WTC11 (cell line): ENCODE results near the gene HSP90AB1. TPM values are rescaled to one million over a fixed set of nuclear protein-coding genes. Genes with fewer than 3 reads are reported as not detected.

Source experiments
- AR ChIP-seq: fragments of 250-450 bp; sonication (Bioruptor Pico); IDR thresholded peaks from 2 replicates; pipeline ENCODE4 v1.9.0; 2021; ENCODE audit warnings: mild to moderate bottlenecking
- ARID4B ChIP-seq: sonication (generic); formaldehyde crosslinking; IDR thresholded peaks from 2 replicates; pipeline ENCODE4 v1.8.0; 2023; ENCODE audit warnings: missing genetic modification reagents, mild to moderate bottlenecking, borderline replicate concordance
- ELF4 ChIP-seq: sonication (generic); formaldehyde crosslinking; IDR thresholded peaks from 2 replicates; pipeline ENCODE4 v1.8.1; 2022; ENCODE audit warnings: low read depth, mild to moderate bottlenecking, moderate library complexity, missing genetic modification reagents
- ETV6 ChIP-seq: sonication (generic); formaldehyde crosslinking; IDR thresholded peaks from 2 replicates; pipeline ENCODE4 v1.8.1; 2022; ENCODE audit warnings: mild to moderate bottlenecking, missing genetic modification reagents
- GRHL2 ChIP-seq: fragments of 250-450 bp; sonication (Bioruptor Pico); IDR thresholded peaks from 2 replicates; pipeline ENCODE4 v1.8.0; 2022; ENCODE audit warnings: mild to moderate bottlenecking, moderate library complexity; ENCODE audit not compliant: insufficient replicate concordance, severe bottlenecking
- JUN ChIP-seq: sonication (generic); formaldehyde crosslinking; IDR thresholded peaks from 2 replicates; pipeline ENCODE4 v1.8.0; 2023; ENCODE audit warnings: mild to moderate bottlenecking, missing genetic modification reagents
- NFATC4 ChIP-seq: fragments of 250-450 bp; sonication (Bioruptor Pico); IDR thresholded peaks from 2 replicates; pipeline ENCODE4 v1.9.0; 2021; ENCODE audit warnings: mild to moderate bottlenecking
- PRDM15 ChIP-seq: sonication (generic); formaldehyde crosslinking; IDR thresholded peaks from 2 replicates; pipeline ENCODE4 v1.8.0; 2022; ENCODE audit warnings: missing genetic modification reagents
- RORB ChIP-seq: fragments of 250-450 bp; sonication (Bioruptor Pico); IDR thresholded peaks from 2 replicates; pipeline ENCODE4 v1.9.0; 2021; ENCODE audit warnings: mild to moderate bottlenecking
- SMAD4 ChIP-seq: sonication (generic); formaldehyde crosslinking; IDR thresholded peaks from 2 replicates; pipeline ENCODE4 v1.8.0; 2022; ENCODE audit warnings: mild to moderate bottlenecking, missing genetic modification reagents
- STAT6 ChIP-seq: sonication (generic); formaldehyde crosslinking; conservative IDR thresholded peaks from 2 replicates; pipeline ENCODE4 v1.8.1; 2023; ENCODE audit warnings: mild to moderate bottlenecking, low read depth, missing genetic modification reagents, moderate library complexity
- TEAD1 ChIP-seq: sonication (generic); formaldehyde crosslinking; IDR thresholded peaks from 2 replicates; pipeline ENCODE4 v1.8.0; 2022; ENCODE audit warnings: mild to moderate bottlenecking, missing genetic modification reagents
- TEAD4 ChIP-seq: sonication (generic); formaldehyde crosslinking; IDR thresholded peaks from 2 replicates; pipeline ENCODE4 v1.8.0; 2022; ENCODE audit warnings: mild to moderate bottlenecking, missing genetic modification reagents
- ZNF219 ChIP-seq: sonication (generic); formaldehyde crosslinking; IDR thresholded peaks from 2 replicates; pipeline ENCODE4 v1.8.0; 2023; ENCODE audit warnings: missing genetic modification reagents, mild to moderate bottlenecking, borderline replicate concordance
- ZNF232 ChIP-seq: sonication (generic); formaldehyde crosslinking; IDR thresholded peaks from 2 replicates; pipeline ENCODE4 v1.8.0; 2022; ENCODE audit warnings: mild to moderate bottlenecking, missing genetic modification reagents
- ZNF263 ChIP-seq: sonication (generic); formaldehyde crosslinking; IDR thresholded peaks from 2 replicates; pipeline ENCODE4 v1.8.1; 2022; ENCODE audit warnings: low read depth, mild to moderate bottlenecking, moderate library complexity, missing genetic modification reagents
- ZNF317 ChIP-seq: sonication (generic); formaldehyde crosslinking; IDR thresholded peaks from 2 replicates; pipeline ENCODE4 v1.8.1; 2023; ENCODE audit warnings: low read depth, mild to moderate bottlenecking, moderate library complexity, missing genetic modification reagents, borderline replicate concordance
- ZNF416 ChIP-seq: fragments of 250-450 bp; sonication (Bioruptor Pico); IDR thresholded peaks from 2 replicates; pipeline ENCODE4 v1.9.0; 2021; ENCODE audit warnings: mild to moderate bottlenecking, inconsistent platforms
- ZNF532 ChIP-seq: fragments of 250-450 bp; sonication (Bioruptor Pico); IDR thresholded peaks from 2 replicates; pipeline ENCODE4 v1.9.0; 2021; ENCODE audit warnings: mild to moderate bottlenecking, borderline replicate concordance
- ZNF671 ChIP-seq: fragments of 250-450 bp; sonication (Bioruptor Pico); IDR thresholded peaks from 2 replicates; pipeline ENCODE4 v1.8.0; 2021; ENCODE audit warnings: mild to moderate bottlenecking
- total RNA-seq: library from RNA; stranded (reverse); gene quantifications from 3 replicates; pipeline ENCODE4 v1.2.3, GENCODE V29; 2021

HSP90AB1 gene
- total RNA-seq, 1 experiment from 2014 or later = 2,171 TPM

GRCh38 chr6:44255105-44255808 is 8.4 kb downstream of the HSP90AB1 start (continued):
- TF ChIP-seq ZNF232 (CRISPR knock-in tag) (no peak), STAT6 (CRISPR knock-in tag) (no peak), ETV6 (CRISPR knock-in tag) (no peak), TEAD1 (CRISPR knock-in tag) (no peak; the same call in 1 of the 2 replicates), ZNF671 (CRISPR knock-in tag) (peak; percentile 81; the same call in 1 of the 2 replicates), ARID4B (CRISPR knock-in tag) (no peak), ZNF532 (CRISPR knock-in tag) (0 out of 2 replicates have a peak, but pooled peaks have one; percentile 67), JUN (CRISPR knock-in tag) (no peak), TEAD4 (CRISPR knock-in tag) (no peak), ELF4 (no peak), PRDM15 (no peak), ZNF317 (CRISPR knock-in tag) (no peak), ZNF263 (CRISPR knock-in tag) (no peak), RORB (CRISPR knock-in tag) (no peak), GRHL2 (CRISPR knock-in tag) (no peak), NFATC4 (CRISPR knock-in tag) (peak; percentile 53; the same call in 1 of the 2 replicates), ZNF219 (CRISPR knock-in tag) (no peak), SMAD4 (CRISPR knock-in tag) (no peak), AR (CRISPR knock-in tag) (peak; percentile 24; the same call in 1 of the 2 replicates), ZNF416 (CRISPR knock-in tag) (peak; percentile 85)
